ENCODE measurements around the gene CSNK1D.

GRCh38 chr17:82223517-82223916 lies 50.0 kb downstream of the CSNK1D start:
- TF ChIP-seq, protein P1, sequence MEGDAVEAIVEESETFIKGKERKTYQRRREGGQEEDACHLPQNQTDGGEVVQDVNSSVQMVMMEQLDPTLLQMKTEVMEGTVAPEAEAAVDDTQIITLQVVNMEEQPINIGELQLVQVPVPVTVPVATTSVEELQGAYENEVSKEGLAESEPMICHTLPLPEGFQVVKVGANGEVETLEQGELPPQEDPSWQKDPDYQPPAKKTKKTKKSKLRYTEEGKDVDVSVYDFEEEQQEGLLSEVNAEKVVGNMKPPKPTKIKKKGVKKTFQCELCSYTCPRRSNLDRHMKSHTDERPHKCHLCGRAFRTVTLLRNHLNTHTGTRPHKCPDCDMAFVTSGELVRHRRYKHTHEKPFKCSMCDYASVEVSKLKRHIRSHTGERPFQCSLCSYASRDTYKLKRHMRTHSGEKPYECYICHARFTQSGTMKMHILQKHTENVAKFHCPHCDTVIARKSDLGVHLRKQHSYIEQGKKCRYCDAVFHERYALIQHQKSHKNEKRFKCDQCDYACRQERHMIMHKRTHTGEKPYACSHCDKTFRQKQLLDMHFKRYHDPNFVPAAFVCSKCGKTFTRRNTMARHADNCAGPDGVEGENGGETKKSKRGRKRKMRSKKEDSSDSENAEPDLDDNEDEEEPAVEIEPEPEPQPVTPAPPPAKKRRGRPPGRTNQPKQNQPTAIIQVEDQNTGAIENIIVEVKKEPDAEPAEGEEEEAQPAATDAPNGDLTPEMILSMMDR (IDR thresholded peaks at IDR 0.05; ENCODE audit: borderline replicate concordance, extremely low read depth, low read length, poor library complexity, severe bottlenecking) = no peak
- TF ChIP-seq EZH2 (IDR thresholded peaks at IDR 0.05; ENCODE audit: borderline replicate concordance, low read depth, low read length, severe bottlenecking) = no peak
